Fibroblast of the aortic adventitia (primary cell): ENCODE measurements around the gene BMP6. TPM values are rescaled to one million over a fixed set of nuclear protein-coding genes. Genes with fewer than 3 reads are reported as not detected.

ENCODE experiments used
- DNase-seq: peaks from one replicate; pipeline ENCODE4 v3.0.0-alpha.2; 2010; ENCODE audit warnings: low read depth
- H3K4me3 ChIP-seq: 2 replicates; pipeline ENCODE4 v1.5.1; 2011; ENCODE audit warnings: low read depth, mild to moderate bottlenecking, control low read depth, low read length, moderate library complexity
- CTCF ChIP-seq: IDR thresholded peaks from 2 replicates; pipeline ENCODE4 v1.5.1; 2011; ENCODE audit warnings: mild to moderate bottlenecking, low read length, control low read depth, inconsistent platforms; ENCODE audit not compliant: insufficient read depth
- total RNA-seq: library from RNA; depleted of rRNA; stranded (reverse); fragments of >200 nt; gene quantifications from 2 replicates; pipeline ENCODE4 v1.2.3, GENCODE V29; 2012; ENCODE audit warnings: low replicate concordance

Gene BMP6
- total RNA-seq, 1 donor: 10.5 TPM

DNA sequence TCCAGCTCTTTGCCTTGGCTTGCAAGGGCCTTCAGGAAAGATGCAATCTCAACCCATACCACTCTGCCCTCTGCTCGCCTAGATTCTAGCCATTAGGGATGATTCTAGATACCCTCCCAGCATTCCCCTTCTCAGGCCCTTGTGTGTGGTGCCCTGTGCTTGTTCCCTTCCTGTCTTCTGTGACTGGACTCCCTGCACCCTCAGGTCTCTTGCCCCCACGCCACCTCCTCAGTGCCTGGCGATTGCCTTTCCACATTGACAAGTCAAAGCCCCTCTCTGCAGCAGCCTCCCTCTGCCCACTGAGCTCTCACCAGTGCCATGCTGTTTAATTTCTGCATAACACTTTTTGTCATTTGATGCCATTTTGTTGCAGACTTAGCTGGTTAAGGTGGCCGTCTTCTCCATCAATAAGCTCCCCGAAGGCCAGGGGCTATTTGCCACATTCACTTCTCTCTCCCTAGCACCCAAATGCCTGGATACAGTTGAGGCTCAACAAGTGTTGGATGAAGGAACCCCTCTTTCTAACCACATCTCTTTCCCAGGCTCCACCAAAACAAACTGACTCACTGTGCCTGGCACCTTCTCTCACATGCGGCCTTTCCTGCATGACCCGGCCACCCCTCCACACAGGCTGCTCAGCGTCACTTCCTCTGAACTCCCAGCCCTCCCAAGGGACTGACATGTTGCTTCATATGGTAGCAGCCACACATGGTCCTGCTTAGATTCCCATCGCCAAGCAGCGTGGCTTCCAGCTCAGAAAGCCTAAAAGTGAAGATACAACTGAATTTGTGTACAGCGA, 189.3 kb downstream of the BMP6 start:
- TF ChIP-seq CTCF: no peak
- no peak overlapping the region for H3K4me3 ChIP-seq
- DNase-seq: peak; percentile 89

DNA sequence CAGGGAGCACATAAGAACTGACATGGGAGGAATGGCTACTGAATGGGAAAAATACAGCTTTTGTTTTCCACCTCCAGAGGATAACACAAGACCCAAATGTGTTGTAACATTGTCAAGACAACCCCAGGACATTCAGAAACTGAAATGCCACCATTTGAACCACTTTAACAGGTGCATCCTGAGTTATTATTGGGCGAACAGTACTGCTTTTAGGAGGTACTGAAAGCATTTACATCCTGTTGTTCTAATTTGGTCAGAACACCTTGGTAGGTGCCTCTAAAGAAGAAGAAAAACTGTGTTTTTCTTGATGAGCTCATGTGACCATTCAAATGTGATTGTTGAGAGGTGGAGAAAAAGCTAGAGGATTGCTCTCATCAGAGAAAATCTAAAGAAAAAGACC, 191.1 kb downstream of the BMP6 start:
- no peak overlapping the region for H3K4me3 ChIP-seq
- no peak for TF ChIP-seq CTCF
- DNase-seq: no peak

- no peak for TF ChIP-seq CTCF
- DNase-seq: no peak
- no peak overlapping the region for H3K4me3 ChIP-seq
Measured at GRCh38 chr6:7917729-7918128, 191.8 kb downstream of the BMP6 start.

GRCh38 chr6:7918403-7918802, 192.5 kb downstream of the BMP6 start:
- no peak for TF ChIP-seq CTCF
- no peak for DNase-seq
- H3K4me3 ChIP-seq: no peak overlapping the region

- TF ChIP-seq CTCF: no peak
- peak; percentile 76 for DNase-seq
- no peak overlapping the region for H3K4me3 ChIP-seq
Measured at GRCh38 chr6:7919871-7920270, 194.0 kb downstream of the BMP6 start.

- no peak for DNase-seq
Measured at GRCh38 chr6:7920425-7920824, 194.5 kb downstream of the BMP6 start.

More at GRCh38 chr6:7920425-7920824, 194.5 kb downstream of the BMP6 start:
- H3K4me3 ChIP-seq: no peak overlapping the region
- no peak for TF ChIP-seq CTCF
